IMR-90 (cell line): ENCODE results near the gene ARHGAP5. TPM values are rescaled to one million over a fixed set of nuclear protein-coding genes. Genes with fewer than 3 reads are reported as not detected.

ENCODE experiments used
- ATAC-seq: fragments of 200-7000 bp; cut with Tn5 transposase; 2 replicates; pipeline ENCODE4 v1.9.1; 2020; ENCODE audit warnings: low read depth, mild to moderate bottlenecking, moderate library complexity
- BruUV-seq: library from RNA; stranded (reverse); fragments of 400-500 nt; replicated peaks from 2 replicates; lab custom pipeline; 2021; lab: Mats Ljungman, UMichigan
- CTCF ChIA-PET: fragments of 300-600 bp; formaldehyde crosslinking; extraction: SDS; loops from one replicate; lab custom pipeline; 2021; ENCODE audit warnings: antibody characterized with exemption; lab: Yijun Ruan, JAX
- POLR2A ChIA-PET: fragments of 300-600 bp; sonication (Branson Sonifier 250); formaldehyde crosslinking; loops from one replicate; lab custom pipeline; 2022; ENCODE audit warnings: antibody characterized with exemption; ENCODE audit not compliant: unreplicated experiment; lab: Charles Lee
- DNase-seq: peaks from one replicate; pipeline ENCODE4 v3.0.0; 2013
- H2AFZ ChIP-seq: replicated peaks from 2 replicates; pipeline ENCODE3; 2013; ENCODE audit warnings: low read length, mild to moderate bottlenecking; ENCODE audit not compliant: poor library complexity
- H2AK5ac ChIP-seq: 2 replicates; pipeline ENCODE4 v1.6.1; 2013; ENCODE audit warnings: low read depth, low read length, inconsistent platforms
- H2AK9ac ChIP-seq: replicated peaks from 2 replicates; pipeline ENCODE3; 2013; ENCODE audit warnings: mild to moderate bottlenecking, low read depth, low read length, moderate library complexity; ENCODE audit not compliant: poor library complexity
- H2BK120ac ChIP-seq: 2 replicates; pipeline ENCODE4 v1.6.1; 2013; ENCODE audit warnings: low read depth, low read length, inconsistent platforms
- H2BK15ac ChIP-seq: 3 replicates; pipeline ENCODE4 v1.6.1; 2013; ENCODE audit warnings: low read depth, low read length, inconsistent platforms
- H2BK20ac ChIP-seq: 2 replicates; pipeline ENCODE4 v1.6.1; 2013; ENCODE audit warnings: low read depth, mild to moderate bottlenecking, inconsistent platforms, low read length, moderate library complexity
- H2BK5ac ChIP-seq: 2 replicates; pipeline ENCODE4 v1.6.1; 2013; ENCODE audit warnings: mild to moderate bottlenecking, low read depth, low read length, inconsistent platforms; ENCODE audit not compliant: poor library complexity, severe bottlenecking
- H3K14ac ChIP-seq: replicated peaks from 2 replicates; pipeline ENCODE4 v1.6.1; 2013; ENCODE audit warnings: low read depth, low read length, inconsistent platforms
- H3K18ac ChIP-seq: 2 replicates; pipeline ENCODE4 v1.6.1; 2013; ENCODE audit warnings: low read depth, low read length, control low read depth
- H3K23ac ChIP-seq: 2 replicates; pipeline ENCODE4 v1.6.1; 2013; ENCODE audit warnings: low read depth, low read length, inconsistent platforms
- H3K27ac ChIP-seq: 2 replicates; pipeline ENCODE4 v1.5.1; 2013; ENCODE audit warnings: mild to moderate bottlenecking, control low read depth, low read length; ENCODE audit not compliant: insufficient read depth
- H3K27me3 ChIP-seq: 2 replicates; pipeline ENCODE4 v1.6.1; 2013; ENCODE audit warnings: low read length; ENCODE audit not compliant: control insufficient read depth, insufficient read depth
- H3K36me3 ChIP-seq: 2 replicates; pipeline ENCODE4 v1.6.1; 2013; ENCODE audit warnings: low read length, mixed read lengths; ENCODE audit not compliant: control insufficient read depth, insufficient read depth
- H3K4ac ChIP-seq: 2 replicates; pipeline ENCODE4 v1.6.1; 2013; ENCODE audit warnings: low read depth, low read length, inconsistent platforms
- H3K4me1 ChIP-seq: 2 replicates; pipeline ENCODE4 v1.6.1; 2013; ENCODE audit warnings: low read length, mixed read lengths; ENCODE audit not compliant: control insufficient read depth, insufficient read depth
- H3K4me2 ChIP-seq: 2 replicates; pipeline ENCODE4 v1.6.1; 2013; ENCODE audit warnings: low read depth, mild to moderate bottlenecking, control low read depth, low read length, moderate library complexity
- H3K4me3 ChIP-seq: 2 replicates; pipeline ENCODE4 v1.5.1; 2013; ENCODE audit warnings: low read depth, mild to moderate bottlenecking, control low read depth, low read length, moderate library complexity; ENCODE audit not compliant: insufficient read depth
- H3K56ac ChIP-seq: 2 replicates; pipeline ENCODE4 v1.6.1; 2013; ENCODE audit warnings: low read length, inconsistent platforms; ENCODE audit not compliant: insufficient read depth; ENCODE audit errors: extremely low read depth
- H3K79me1 ChIP-seq, 2 experiments: 2 replicates each; pipeline ENCODE4 v1.6.1; 2013; ENCODE audit warnings: low read length in 2 of 2, inconsistent platforms in 1 of 2, low read depth in 1 of 2
- H3K9ac ChIP-seq: 2 replicates; pipeline ENCODE4 v1.6.1; 2013; ENCODE audit warnings: low read depth, low read length, control low read depth
- H3K9me1 ChIP-seq: 2 replicates; pipeline ENCODE4 v1.6.1; 2013; ENCODE audit warnings: low read length, inconsistent platforms; ENCODE audit not compliant: insufficient read depth
- H3K9me3 ChIP-seq: 2 replicates; pipeline ENCODE4 v1.6.1; 2013; ENCODE audit warnings: low read length; ENCODE audit not compliant: control insufficient read depth, insufficient read depth
- H4K20me1 ChIP-seq: 2 replicates; pipeline ENCODE4 v1.6.1; 2013; ENCODE audit warnings: low read length, inconsistent platforms; ENCODE audit not compliant: insufficient read depth
- H4K5ac ChIP-seq: 2 replicates; pipeline ENCODE4 v1.6.1; 2013; ENCODE audit warnings: mild to moderate bottlenecking, low read depth, low read length, control low read depth
- H4K8ac ChIP-seq, 2 experiments: 2 replicates each; pipeline ENCODE4 v1.6.1; 2013; ENCODE audit warnings: low read depth in 2 of 2, low read length in 2 of 2, control low read depth in 1 of 2, inconsistent platforms in 1 of 2
- H4K91ac ChIP-seq: 2 replicates; pipeline ENCODE4 v1.6.1; 2013; ENCODE audit warnings: low read depth, low read length, inconsistent platforms; ENCODE audit not compliant: insufficient read depth
- BHLHE40 ChIP-seq: fragments of 150-350 bp; IDR thresholded peaks from 2 replicates; pipeline ENCODE4 v1.6.1; 2016; ENCODE audit warnings: mild to moderate bottlenecking, low read depth, low read length
- CEBPB ChIP-seq: IDR thresholded peaks from 2 replicates; pipeline ENCODE4 v1.6.1; 2012; ENCODE audit warnings: low read depth, low read length, improper control_type of control experiment
- CHD1 ChIP-seq: IDR thresholded peaks from 2 replicates; pipeline ENCODE4 v1.6.1; 2012; ENCODE audit warnings: low read depth, low read length, improper control_type of control experiment
- FOS ChIP-seq: fragments of 150-350 bp; IDR thresholded peaks from 2 replicates; pipeline ENCODE4 v1.6.1; 2016; ENCODE audit warnings: low read depth, low read length
- MAFK ChIP-seq: IDR thresholded peaks from 2 replicates; pipeline ENCODE4 v1.6.1; 2012; ENCODE audit warnings: low read depth, low read length, improper control_type of control experiment
- MAZ ChIP-seq: IDR thresholded peaks from 2 replicates; pipeline ENCODE4 v1.6.1; 2012; ENCODE audit warnings: low read depth, mild to moderate bottlenecking, low read length, improper control_type of control experiment, moderate library complexity, borderline replicate concordance
- MXI1 ChIP-seq: IDR thresholded peaks from 2 replicates; pipeline ENCODE4 v1.6.1; 2012; ENCODE audit warnings: low read depth, mild to moderate bottlenecking, low read length, moderate library complexity, borderline replicate concordance
- NFE2L2 ChIP-seq: fragments of 150-350 bp; IDR thresholded peaks from 2 replicates; pipeline ENCODE4 v1.6.1; 2016; ENCODE audit warnings: low read depth, mild to moderate bottlenecking, low read length
- POLR2A ChIP-seq: IDR thresholded peaks from 2 replicates; pipeline ENCODE4 v1.6.1; 2012; ENCODE audit warnings: mild to moderate bottlenecking, low read depth, low read length
- RAD21 ChIP-seq: IDR thresholded peaks from 2 replicates; pipeline ENCODE4 v1.6.1; 2012; ENCODE audit warnings: low read length, improper control_type of control experiment
- RCOR1 ChIP-seq: IDR thresholded peaks from 2 replicates; pipeline ENCODE4 v1.6.1; 2012; ENCODE audit warnings: mild to moderate bottlenecking, low read length, improper control_type of control experiment; ENCODE audit not compliant: insufficient replicate concordance
- RFX5 ChIP-seq: IDR thresholded peaks from 2 replicates; pipeline ENCODE4 v1.8.0; 2012; ENCODE audit warnings: low read depth, mild to moderate bottlenecking, low read length, moderate library complexity
- SMC3 ChIP-seq: fragments of 150-350 bp; IDR thresholded peaks from 2 replicates; pipeline ENCODE4 v1.6.1; 2016; ENCODE audit warnings: low read depth, mild to moderate bottlenecking, antibody characterized with exemption, low read length, moderate library complexity
- USF2 ChIP-seq: fragments of 150-350 bp; IDR thresholded peaks from 2 replicates; pipeline ENCODE4 v1.6.1; 2017; ENCODE audit warnings: mild to moderate bottlenecking, antibody characterized with exemption, low read length, low read depth
- WGBS, 2 experiments: methylation state at CpG; one replicate each; pipeline versions ENCODE4 v1.1.5 to v1.1.7; 2013; ENCODE audit warnings: missing lambda C conversion rate in 2 of 2; ENCODE audit not compliant: insufficient read length in 1 of 2; ENCODE audit errors: extremely low coverage in 2 of 2; 5-methylcytosine and 5-hydroxymethylcytosine counted together
- dilution Hi-C: fragments of 300-500 bp; cut with HindIII; formaldehyde crosslinking; loops from one replicate; pipeline ENCODE4 v1.14.3; 2018; ENCODE audit warnings: low sequenced_read_pairs; ENCODE audit not compliant: unreplicated experiment
- in situ Hi-C: fragments of 300-500 bp; cut with MboI; formaldehyde crosslinking; loops from 3 replicates; pipeline ENCODE4 v1.14.3; 2019; ENCODE audit warnings: low sequenced_read_pairs, inconsistent platforms, mixed read lengths
- intact Hi-C: fragments of 100-400 bp; cut with micrococcal nuclease; formaldehyde crosslinking; loops from 2 replicates; pipeline ENCODE4 v1.10.0; 2022
- polyA plus RNA-seq, 3 experiments: library from polyadenylated mRNA; depleted of rRNA; stranded (reverse); fragments of >200 nt; gene quantifications; 2 replicates each; pipeline ENCODE4 v1.2.3, GENCODE V29; 2012; ENCODE audit warnings: low replicate concordance in 1 of 3
- total RNA-seq: library from RNA; depleted of rRNA; stranded (reverse); fragments of >200 nt; gene quantifications from 2 replicates; pipeline ENCODE4 v1.2.3, GENCODE V29; 2012
- TF ChIP-seq, protein P1 (sequence below): conservative IDR thresholded peaks from 2 replicates; pipeline ENCODE4 v1.5.1; 2012; ENCODE audit warnings: mild to moderate bottlenecking, low read depth, low read length, improper control_type of control experiment
- TF ChIP-seq, protein P2 (sequence below): fragments of 150-350 bp; IDR thresholded peaks from 2 replicates; pipeline ENCODE4 v1.6.1; 2016; ENCODE audit warnings: low read depth, mild to moderate bottlenecking, low read length, moderate library complexity, borderline replicate concordance

Gene ARHGAP5
- total and polyA plus RNA-seq, 2 of the 4 experiments (the other 2 are of a cell fraction), result 7.4 to 45.3 TPM

DNA sequence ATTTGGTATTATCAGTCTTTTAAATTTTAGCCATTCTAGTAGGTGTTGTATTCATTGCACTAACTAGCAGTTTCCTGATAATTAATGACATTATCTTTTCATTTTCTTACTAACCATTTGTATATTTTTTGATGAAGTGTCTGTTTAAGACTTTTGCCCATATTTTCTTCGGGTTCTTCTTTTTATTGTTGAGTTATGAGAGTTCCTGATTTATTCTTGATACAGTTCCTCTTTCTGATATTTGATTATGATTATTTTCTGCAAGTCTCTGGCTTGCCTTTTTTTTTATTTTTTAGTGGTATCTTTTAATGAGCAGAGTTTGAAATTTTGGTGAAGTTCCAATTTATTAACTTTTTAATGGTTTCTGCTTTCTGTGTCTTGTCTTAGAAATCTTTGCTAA, 118.5 kb downstream of the ARHGAP5 start:
- Histone ChIP-seq H3K23ac (no peak overlapping the region), H3K4me1 (no peaks in the 10 kb centered on the region), H2BK20ac (no peak overlapping the region), H2BK15ac (no peak overlapping the region), H2BK5ac (no peak overlapping the region), H3K18ac (no peak overlapping the region), H4K8ac (no peak overlapping the region), H3K9ac (no peak overlapping the region), H2AK5ac (no peak overlapping the region), H3K9me1 (no peaks in the 10 kb centered on the region), H2AFZ (no peak overlapping the region), H4K20me1 (no peaks in the 10 kb centered on the region), H3K36me3 (no peaks in the 10 kb centered on the region), H3K4me3 (no peak overlapping the region), H3K9me3 (no peaks in the 10 kb centered on the region), H2AK9ac (no peak overlapping the region), H2BK120ac (no peak overlapping the region), H3K56ac (no peak overlapping the region), H3K27ac (no peak overlapping the region), H3K4me2 (no peak overlapping the region), H3K4ac (no peak overlapping the region), H4K91ac (no peak overlapping the region), H3K14ac (no peak overlapping the region), H4K5ac (no peak overlapping the region), H3K27me3 (peaks cover 2% of the 10 kb centered on the region; the same call in 1 of the 2 replicates), H3K79me1 (no peaks in the 10 kb centered on the region)
- in situ Hi-C loops (no loop called here), intact Hi-C loops (no loop called here), dilution Hi-C loops (no loop called here)
- TF ChIP-seq CHD1 (no peak), FOS (no peak), RFX5 (no peak), RCOR1 (no peak), SMC3 (no peak), MAZ (no peak), MAFK (no peak), BHLHE40 (no peak), USF2 (no peak), NFE2L2 (no peak), RAD21 (no peak), MXI1 (no peak), CEBPB (no peak), POLR2A (no peak)
- TF ChIP-seq, protein P1, sequence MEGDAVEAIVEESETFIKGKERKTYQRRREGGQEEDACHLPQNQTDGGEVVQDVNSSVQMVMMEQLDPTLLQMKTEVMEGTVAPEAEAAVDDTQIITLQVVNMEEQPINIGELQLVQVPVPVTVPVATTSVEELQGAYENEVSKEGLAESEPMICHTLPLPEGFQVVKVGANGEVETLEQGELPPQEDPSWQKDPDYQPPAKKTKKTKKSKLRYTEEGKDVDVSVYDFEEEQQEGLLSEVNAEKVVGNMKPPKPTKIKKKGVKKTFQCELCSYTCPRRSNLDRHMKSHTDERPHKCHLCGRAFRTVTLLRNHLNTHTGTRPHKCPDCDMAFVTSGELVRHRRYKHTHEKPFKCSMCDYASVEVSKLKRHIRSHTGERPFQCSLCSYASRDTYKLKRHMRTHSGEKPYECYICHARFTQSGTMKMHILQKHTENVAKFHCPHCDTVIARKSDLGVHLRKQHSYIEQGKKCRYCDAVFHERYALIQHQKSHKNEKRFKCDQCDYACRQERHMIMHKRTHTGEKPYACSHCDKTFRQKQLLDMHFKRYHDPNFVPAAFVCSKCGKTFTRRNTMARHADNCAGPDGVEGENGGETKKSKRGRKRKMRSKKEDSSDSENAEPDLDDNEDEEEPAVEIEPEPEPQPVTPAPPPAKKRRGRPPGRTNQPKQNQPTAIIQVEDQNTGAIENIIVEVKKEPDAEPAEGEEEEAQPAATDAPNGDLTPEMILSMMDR, result no peak
- TF ChIP-seq, protein P2, sequence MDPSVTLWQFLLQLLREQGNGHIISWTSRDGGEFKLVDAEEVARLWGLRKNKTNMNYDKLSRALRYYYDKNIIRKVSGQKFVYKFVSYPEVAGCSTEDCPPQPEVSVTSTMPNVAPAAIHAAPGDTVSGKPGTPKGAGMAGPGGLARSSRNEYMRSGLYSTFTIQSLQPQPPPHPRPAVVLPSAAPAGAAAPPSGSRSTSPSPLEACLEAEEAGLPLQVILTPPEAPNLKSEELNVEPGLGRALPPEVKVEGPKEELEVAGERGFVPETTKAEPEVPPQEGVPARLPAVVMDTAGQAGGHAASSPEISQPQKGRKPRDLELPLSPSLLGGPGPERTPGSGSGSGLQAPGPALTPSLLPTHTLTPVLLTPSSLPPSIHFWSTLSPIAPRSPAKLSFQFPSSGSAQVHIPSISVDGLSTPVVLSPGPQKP, result no peak
- ATAC-seq (no peak), DNase-seq (no peak)
- POLR2A ChIA-PET, result no interaction called here
- WGBS, 2 experiments, result no CpG with 5 or more reads among the region's 1 CpG
- no TSS peak for BruUV-seq
- CTCF ChIA-PET, result no interaction called here
